ENCODE results near the gene ARL5A.
"Not testable (repeated sequence)": the region's sequence is repeated elsewhere in the genome, so short reads cannot be mapped to it uniquely, and the experiment has no call there.

The ARL5A gene

GRCh38 chr2:151803811-151804210 lies 24.4 kb downstream of the ARL5A start:
- TF ChIP-seq CTCF (IDR thresholded peaks at IDR 0.05; ENCODE audit: low read depth, low read length, missing control alignments) = no peak
- DNase-seq (ENCODE audit: low read depth) = no peak
- no peak overlapping the region for H3K4me3 ChIP-seq (ENCODE audit: low read depth, low read length)

GRCh38 chr2:151802315-151802714 lies 25.9 kb downstream of the ARL5A start:
- H3K4me3 ChIP-seq (ENCODE audit: low read depth, low read length) = no peak overlapping the region
- no peak for DNase-seq (ENCODE audit: low read depth)
- no peak for TF ChIP-seq CTCF (IDR thresholded peaks at IDR 0.05; ENCODE audit: low read depth, low read length, missing control alignments)

- no peak overlapping the region for H3K4me3 ChIP-seq (ENCODE audit: low read depth, low read length)
- no peak for DNase-seq (ENCODE audit: low read depth)
- no peak for TF ChIP-seq CTCF (IDR thresholded peaks at IDR 0.05; ENCODE audit: low read depth, low read length, missing control alignments)
Observed at GRCh38 chr2:151799886-151800292, 28.3 kb downstream of the ARL5A start.

- no peak overlapping the region for H3K4me3 ChIP-seq (ENCODE audit: low read depth, low read length)
- no peak for TF ChIP-seq CTCF (IDR thresholded peaks at IDR 0.05; ENCODE audit: low read depth, low read length, missing control alignments)
Observed at GRCh38 chr2:151796774-151797173, 31.4 kb downstream of the ARL5A start.

GRCh38 chr2:151795646-151796240 lies 32.5 kb downstream of the ARL5A start:
- no peak for TF ChIP-seq CTCF (IDR thresholded peaks at IDR 0.05; ENCODE audit: low read depth, low read length, missing control alignments)
- no peak for DNase-seq (ENCODE audit: low read depth)
- no peak overlapping the region for H3K4me3 ChIP-seq (ENCODE audit: low read depth, low read length)

More at GRCh38 chr2:151796774-151797173, 31.4 kb downstream of the ARL5A start:
- DNase-seq (ENCODE audit: low read depth) = no peak

- DNase-seq (ENCODE audit: low read depth); H3K4me3 ChIP-seq (ENCODE audit: low read depth, low read length): not testable (repeated sequence)
Observed at GRCh38 chr2:151794422-151794821, 33.8 kb downstream of the ARL5A start.

GRCh38 chr2:151793123-151793522 lies 35.1 kb downstream of the ARL5A start:
- TF ChIP-seq CTCF (IDR thresholded peaks at IDR 0.05; ENCODE audit: low read depth, low read length, missing control alignments) = no peak
- no peak for DNase-seq (ENCODE audit: low read depth)
- H3K4me3 ChIP-seq (ENCODE audit: low read depth, low read length) = no peak overlapping the region
